Activated naive CD4-positive, alpha-beta T cell treated with anti-CD3 and anti-CD28 coated beads, Interleukin-2, amount 50 U/mL, for 72 hours (primary cell): ENCODE measurements around the gene IMPDH1. TPM values are rescaled to one million over a fixed set of nuclear protein-coding genes. Genes with fewer than 3 reads are reported as not detected.

Experiments used
- ATAC-seq, 2 donors: fragments of 150-1000 bp; cut with Tn5 transposase; 2 replicates each; pipeline ENCODE4 v1.10.0; 2021; ENCODE audit warnings: mild to moderate bottlenecking in 2 of 2, moderate library complexity in 2 of 2
- DNase-seq, 2 donors: peaks; one replicate each; pipeline ENCODE4 v3.0.0; 2021 to 2022; ENCODE audit warnings: low spot score in 2 of 2
- H3K27ac Mint-ChIP-seq, 2 donors: one replicate each; pipeline ENCODE4 v1.8.0; 2022; ENCODE audit warnings: mild to moderate bottlenecking in 2 of 2, mixed read lengths in 2 of 2
- H3K36me3 Mint-ChIP-seq, 2 donors: one replicate each; pipeline ENCODE4 v1.8.0; 2022; ENCODE audit warnings: mixed read lengths in 2 of 2
- H3K9me3 Mint-ChIP-seq, 2 donors: one replicate each; pipeline ENCODE4 v1.8.0; 2022; ENCODE audit warnings: mixed read lengths in 2 of 2
- total RNA-seq, 2 donors: library from RNA; stranded (reverse); gene quantifications; one replicate each; pipeline ENCODE4 v1.2.3, GENCODE V29; 2022

Gene IMPDH1
- total RNA-seq, 2 donors from 2014 or later, result 29.5 to 66.9 TPM

DNA sequence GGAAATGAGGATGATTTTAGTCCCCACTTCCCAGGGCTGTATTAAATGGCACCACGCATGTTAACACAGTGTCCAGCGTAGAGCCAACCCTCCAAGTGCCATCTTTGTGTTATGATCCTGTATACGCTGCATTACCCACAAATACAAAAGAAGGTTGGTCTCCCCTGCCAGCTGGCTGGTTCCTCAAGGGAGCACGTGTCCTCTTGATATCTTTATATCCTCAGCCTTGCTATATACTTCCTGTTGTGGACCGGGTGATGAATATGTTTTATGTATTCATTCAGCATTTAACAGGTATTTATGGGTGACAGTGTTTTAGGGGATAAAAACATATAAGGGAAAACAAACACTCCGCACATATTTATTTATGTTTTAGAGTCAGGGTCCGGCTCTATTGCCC, 25.1 kb downstream of the IMPDH1 start:
- Mint-ChIP-seq H3K36me3 (no peaks in the 10 kb centered on the region), H3K27ac (no peak overlapping the region), H3K9me3 (no peaks in the 10 kb centered on the region)
- ATAC-seq, result no peak
- no peak for DNase-seq

DNA sequence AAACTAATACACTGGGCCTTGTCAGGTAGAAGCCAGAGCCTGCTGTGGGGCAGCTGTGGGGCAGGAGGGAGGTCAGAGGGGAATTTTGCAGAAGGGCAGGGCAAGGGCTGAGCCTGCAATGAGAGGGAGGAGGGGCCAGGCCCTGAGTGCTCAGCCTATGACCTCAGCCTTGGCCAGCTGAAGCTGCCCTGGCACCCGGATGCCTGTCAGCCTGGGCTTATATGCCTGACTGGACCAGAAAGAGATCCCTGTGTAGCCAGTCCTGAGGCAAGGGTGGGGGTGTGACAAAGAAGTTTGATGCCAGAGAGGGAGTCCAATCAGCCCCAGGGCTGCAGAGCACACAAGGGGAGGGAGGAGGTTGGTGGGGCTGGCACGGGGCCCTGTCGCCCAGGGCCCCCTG, 26.0 kb downstream of the IMPDH1 start:
- Mint-ChIP-seq H3K27ac (no peak overlapping the region), H3K9me3 (no peaks in the 10 kb centered on the region), H3K36me3 (no peaks in the 10 kb centered on the region)
- no peak for ATAC-seq
- DNase-seq, result no peak

GRCh38 chr7:128381161-128381821, 28.5 kb downstream of the IMPDH1 start:
- no peak overlapping the region for H3K27ac Mint-ChIP-seq
- ATAC-seq (peak in 1 of 2 donors; percentile 75), DNase-seq (peak in 1 of 2 donors; percentile 74)
- H3K9me3 Mint-ChIP-seq, result no peaks in the 10 kb centered on the region
- no peaks in the 10 kb centered on the region for H3K36me3 Mint-ChIP-seq

DNA sequence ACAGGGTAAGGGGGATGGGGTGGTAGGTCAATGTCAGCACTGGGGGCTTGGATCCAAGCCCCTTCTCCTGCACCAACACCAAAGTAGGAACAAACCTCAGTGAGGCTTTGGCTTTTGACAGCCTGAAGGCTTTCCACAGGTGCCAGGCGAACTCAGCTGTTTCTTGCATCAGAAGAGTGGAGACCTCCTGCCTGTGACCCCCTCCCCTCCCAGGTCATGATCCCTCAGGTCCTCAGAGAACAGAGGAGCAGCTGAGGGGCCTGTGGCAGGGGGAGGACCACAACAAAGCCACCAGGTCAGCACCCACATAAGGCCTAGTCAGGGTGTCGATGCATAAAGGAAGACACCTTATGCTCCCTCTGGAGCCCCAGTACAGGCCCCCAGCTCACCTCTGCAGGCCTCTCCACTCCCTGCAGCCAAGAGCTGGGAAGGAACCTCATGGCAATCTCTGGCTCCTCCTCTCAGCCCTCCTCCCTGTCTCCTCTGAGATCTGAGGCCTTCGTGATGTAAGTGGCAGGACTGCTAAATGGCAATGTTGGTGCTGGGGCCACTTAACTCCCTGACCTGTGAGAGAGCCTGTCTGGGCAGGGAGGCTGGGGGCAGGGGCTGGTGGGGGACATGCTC, 29.2 kb downstream of the IMPDH1 start:
- H3K9me3 Mint-ChIP-seq, result no peaks in the 10 kb centered on the region
- no peak overlapping the region for H3K27ac Mint-ChIP-seq
- peak in 1 of 2 donors; percentile 33 for ATAC-seq
- no peak for DNase-seq
- no peaks in the 10 kb centered on the region for H3K36me3 Mint-ChIP-seq

GRCh38 chr7:128379900-128380479, 29.8 kb downstream of the IMPDH1 start:
- H3K36me3 Mint-ChIP-seq, result no peaks in the 10 kb centered on the region
- no peak for ATAC-seq
- H3K27ac Mint-ChIP-seq, result peak overlapping the region in 1 of 2 donors; percentile 11
- no peak for DNase-seq
- no peaks in the 10 kb centered on the region for H3K9me3 Mint-ChIP-seq

DNA sequence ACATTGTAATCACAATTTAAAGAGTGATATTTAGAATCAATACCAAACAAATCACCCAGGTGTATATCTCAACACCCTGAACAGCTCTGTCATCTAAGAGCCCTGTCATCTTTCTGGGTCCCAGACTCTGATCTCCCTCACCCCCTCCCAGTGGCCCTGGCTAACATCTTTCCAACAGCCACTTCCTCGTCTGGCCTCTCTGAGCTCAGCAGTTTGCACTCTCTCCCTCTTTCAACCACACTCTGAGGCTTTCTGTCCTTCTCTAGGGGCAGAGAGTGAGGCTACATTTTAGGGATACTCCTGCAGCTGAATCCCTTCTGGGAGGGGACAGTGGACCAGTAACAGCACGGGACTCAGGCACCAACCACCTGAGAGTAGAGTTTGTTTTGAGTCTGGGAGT, 31.1 kb downstream of the IMPDH1 start:
- Mint-ChIP-seq H3K27ac (no peak overlapping the region), H3K36me3 (no peaks in the 10 kb centered on the region), H3K9me3 (no peaks in the 10 kb centered on the region)
- DNase-seq, result no peak
- ATAC-seq, result no peak

DNA sequence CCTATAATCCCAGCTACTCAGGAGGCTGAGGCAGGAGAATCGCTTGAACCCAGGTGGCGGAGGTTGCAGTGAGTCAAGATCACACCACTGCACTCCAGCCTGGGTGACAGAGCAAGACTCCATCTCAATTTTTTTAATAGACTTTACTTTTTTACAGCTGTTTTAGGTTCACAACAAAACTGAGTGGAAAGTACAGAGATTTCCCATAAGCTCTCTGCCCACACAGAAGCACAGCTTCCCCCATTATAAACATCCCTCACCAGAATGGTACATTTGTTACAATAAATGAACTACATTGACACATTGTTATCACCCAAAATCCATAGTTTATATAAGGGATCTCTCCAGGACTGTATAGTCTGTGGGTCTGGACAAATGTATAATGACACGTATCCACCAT, 33.7 kb downstream of the IMPDH1 start:
- ATAC-seq (no peak), DNase-seq (no peak)
- no peaks in the 10 kb centered on the region for H3K9me3 Mint-ChIP-seq
- H3K36me3 Mint-ChIP-seq, result no peaks in the 10 kb centered on the region
- H3K27ac Mint-ChIP-seq, result no peak overlapping the region

DNA sequence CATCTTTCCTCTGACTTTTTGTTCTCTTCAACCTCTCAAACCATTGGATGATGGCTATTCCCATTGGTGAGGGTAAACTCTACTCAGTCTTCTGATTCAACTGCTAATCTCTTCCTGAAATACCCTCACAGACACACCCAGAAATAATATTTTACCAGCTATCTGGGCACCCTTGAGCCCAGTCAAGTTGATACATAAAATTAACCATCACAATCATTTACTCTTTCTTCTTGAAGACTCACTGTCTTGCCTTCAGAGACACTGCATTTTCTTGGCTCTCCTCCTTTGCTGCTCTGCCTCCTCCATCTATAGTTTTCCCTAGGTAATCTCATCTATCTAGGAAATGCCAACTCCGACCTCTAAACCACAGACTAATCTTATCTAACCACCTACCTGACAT, 35.7 kb downstream of the IMPDH1 start:
- no peak for ATAC-seq
- no peaks in the 10 kb centered on the region for H3K36me3 Mint-ChIP-seq
- no peak overlapping the region for H3K27ac Mint-ChIP-seq

DNA sequence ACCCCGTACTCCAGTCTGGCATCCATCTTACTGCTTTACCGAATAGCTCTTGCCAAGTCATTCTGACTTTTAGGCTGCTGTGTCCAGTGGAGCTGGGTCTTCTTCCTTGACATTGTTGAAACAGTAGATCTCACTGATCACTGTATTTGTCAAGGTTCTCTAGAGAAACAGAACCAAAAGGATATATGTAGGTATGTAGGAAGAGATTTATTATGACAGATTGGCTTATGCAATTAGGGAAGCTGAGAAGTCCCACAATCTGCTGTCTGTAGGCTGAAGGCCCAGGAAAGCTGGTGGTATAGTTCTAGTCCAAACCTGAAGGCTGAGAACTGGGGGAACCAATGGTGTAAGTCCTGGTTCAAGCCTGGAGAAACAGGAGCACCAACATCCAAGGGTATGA, 36.2 kb downstream of the IMPDH1 start:
- H3K36me3 Mint-ChIP-seq, result no peaks in the 10 kb centered on the region
- no peaks in the 10 kb centered on the region for H3K9me3 Mint-ChIP-seq
- DNase-seq, result no peak
- no peak for ATAC-seq
- H3K27ac Mint-ChIP-seq, result no peak overlapping the region

More for the DNA sequence above, 35.7 kb downstream of the IMPDH1 start:
- H3K9me3 Mint-ChIP-seq, result no peaks in the 10 kb centered on the region
- DNase-seq, result no peak

- DNase-seq (no peak), ATAC-seq (no peak)
- H3K27ac Mint-ChIP-seq, result no peak overlapping the region
- H3K9me3 Mint-ChIP-seq, result no peaks in the 10 kb centered on the region
- no peaks in the 10 kb centered on the region for H3K36me3 Mint-ChIP-seq
Observed at GRCh38 chr7:128370491-128370890, 39.3 kb downstream of the IMPDH1 start.

GRCh38 chr7:128366986-128367385, 42.8 kb downstream of the IMPDH1 start:
- Mint-ChIP-seq H3K36me3 (peaks cover 0 to 4% of the 10 kb centered on the region in 2 donors), H3K9me3 (no peaks in the 10 kb centered on the region), H3K27ac (no peak overlapping the region)
- DNase-seq (no peak), ATAC-seq (no peak)

GRCh38 chr7:128366300-128366699, 43.5 kb downstream of the IMPDH1 start:
- peaks cover 0 to 8% of the 10 kb centered on the region in 2 donors for H3K36me3 Mint-ChIP-seq
- ATAC-seq (no peak), DNase-seq (no peak)
- H3K9me3 Mint-ChIP-seq, result no peaks in the 10 kb centered on the region
- H3K27ac Mint-ChIP-seq, result no peak overlapping the region

- Mint-ChIP-seq H3K27ac (no peak overlapping the region), H3K36me3 (peaks cover 0 to 8% of the 10 kb centered on the region in 2 donors), H3K9me3 (no peaks in the 10 kb centered on the region)
- DNase-seq, result no peak
- no peak for ATAC-seq
Observed at GRCh38 chr7:128365432-128365831, 44.4 kb downstream of the IMPDH1 start.

- peaks cover 0 to 8% of the 10 kb centered on the region in 2 donors for H3K36me3 Mint-ChIP-seq
- no peak overlapping the region for H3K27ac Mint-ChIP-seq
- no peak for ATAC-seq
- DNase-seq, result no peak
- H3K9me3 Mint-ChIP-seq, result no peaks in the 10 kb centered on the region
Observed at GRCh38 chr7:128364166-128364870, 45.5 kb downstream of the IMPDH1 start.

- ATAC-seq (no peak), DNase-seq (no peak)
- H3K36me3 Mint-ChIP-seq, result peaks cover 0 to 8% of the 10 kb centered on the region in 2 donors
- H3K27ac Mint-ChIP-seq, result no peak overlapping the region
- no peaks in the 10 kb centered on the region for H3K9me3 Mint-ChIP-seq
Observed at GRCh38 chr7:128363261-128363721, 46.5 kb downstream of the IMPDH1 start.

GRCh38 chr7:128362670-128363069, 47.1 kb downstream of the IMPDH1 start:
- Mint-ChIP-seq H3K36me3 (peaks cover 0 to 8% of the 10 kb centered on the region in 2 donors), H3K27ac (peak overlapping the region in 1 of 2 donors; percentile 39), H3K9me3 (no peaks in the 10 kb centered on the region)
- peak; percentile 91 to 93 for ATAC-seq
- no peak for DNase-seq
